GM12878 (cell line): Measurements from ENCODE around the gene AIF1. TPM values are rescaled to one million over a fixed set of nuclear protein-coding genes. Genes with fewer than 3 reads are reported as not detected.

Experiments used
- BCL11A ChIP-seq: IDR thresholded peaks from 2 replicates; pipeline ENCODE4 v1.6.1; 2011; ENCODE audit warnings: low read depth, low read length
- CBFB ChIP-seq: IDR thresholded peaks from 2 replicates; pipeline ENCODE4 v1.6.1; 2016; ENCODE audit warnings: antibody characterized with exemption, low read depth
- CEBPB ChIP-seq, 2 experiments: fragments of 150-350 bp in 1 of 2; IDR thresholded peaks; 2 replicates each; pipeline ENCODE4 v1.6.1; 2012 to 2014; ENCODE audit warnings: low read depth in 2 of 2, low read length in 2 of 2, borderline replicate concordance in 1 of 2, inconsistent platforms in 1 of 2
- CHD2 ChIP-seq: IDR thresholded peaks from 2 replicates; pipeline ENCODE4 v1.6.1; 2011; ENCODE audit warnings: low read depth, low read length, improper control_type of control experiment, borderline replicate concordance
- CHD4 ChIP-seq: fragments of 200-600 bp; sonication (generic); IDR thresholded peaks from 2 replicates; pipeline ENCODE4 v1.6.1; 2016; ENCODE audit warnings: mild to moderate bottlenecking
- ELK1 ChIP-seq: IDR thresholded peaks from 2 replicates; pipeline ENCODE4 v1.6.1; 2012; ENCODE audit warnings: low read depth, low read length, improper control_type of control experiment
- FOXK2 ChIP-seq: fragments of 450-650 bp; IDR thresholded peaks from 2 replicates; pipeline ENCODE4 v1.6.1; 2017; ENCODE audit warnings: mild to moderate bottlenecking, moderate library complexity
- GATAD2B ChIP-seq: fragments of 450-650 bp; conservative IDR thresholded peaks from 2 replicates; pipeline ENCODE4 v1.6.1; 2017; ENCODE audit warnings: low read depth, mild to moderate bottlenecking, moderate library complexity
- HDAC2 ChIP-seq: fragments of 200-600 bp; sonication (generic); IDR thresholded peaks from 2 replicates; pipeline ENCODE4 v1.6.1; 2017
- IKZF2 ChIP-seq, 2 experiments: fragments of 450-650 bp; IDR thresholded peaks; 2 replicates each; pipeline ENCODE4 v1.6.1; 2017; ENCODE audit warnings: mild to moderate bottlenecking in 2 of 2, moderate library complexity in 2 of 2
- LARP7 ChIP-seq: fragments of 450-650 bp; IDR thresholded peaks from 2 replicates; pipeline ENCODE4 v1.6.1; 2017; ENCODE audit warnings: mild to moderate bottlenecking
- MTA2 ChIP-seq: fragments of 450-650 bp; IDR thresholded peaks from 2 replicates; pipeline ENCODE4 v1.6.1; 2016; ENCODE audit warnings: low read depth, mild to moderate bottlenecking, moderate library complexity
- MTA3 ChIP-seq: IDR thresholded peaks from 2 replicates; pipeline ENCODE4 v1.6.1; 2012; ENCODE audit warnings: low read length, inconsistent platforms, borderline replicate concordance
- MXI1 ChIP-seq: fragments of 150-350 bp; IDR thresholded peaks from 2 replicates; pipeline ENCODE4 v1.6.1; 2011; ENCODE audit warnings: low read depth, mild to moderate bottlenecking, inconsistent platforms, low read length, improper control_type of control experiment
- NR2C2 ChIP-seq: IDR thresholded peaks from 2 replicates; pipeline ENCODE4 v1.6.1; 2011; ENCODE audit warnings: borderline replicate concordance, low read depth; ENCODE audit not compliant: control insufficient read depth, insufficient read length
- NRF1 ChIP-seq: conservative IDR thresholded peaks from 2 replicates; pipeline ENCODE4 v1.6.1; 2011; ENCODE audit warnings: mild to moderate bottlenecking, low read depth, low read length, improper control_type of control experiment
- PAX5 ChIP-seq: IDR thresholded peaks from 2 replicates; pipeline ENCODE4 v1.6.1; 2011; ENCODE audit warnings: low read depth, low read length, borderline replicate concordance
- POLR2AphosphoS2 ChIP-seq: IDR thresholded peaks from 2 replicates; pipeline ENCODE4 v1.6.1; 2011; ENCODE audit warnings: low read depth, mild to moderate bottlenecking, low read length, improper control_type of control experiment, moderate library complexity
- RAD21 ChIP-seq: IDR thresholded peaks from 2 replicates; pipeline ENCODE4 v1.6.1; 2011; ENCODE audit warnings: mild to moderate bottlenecking, low read depth, low read length, moderate library complexity; ENCODE audit not compliant: insufficient read depth
- RAD51 ChIP-seq: fragments of 450-650 bp; IDR thresholded peaks from 2 replicates; pipeline ENCODE4 v1.6.1; 2016; ENCODE audit warnings: moderate library complexity, mild to moderate bottlenecking, inconsistent platforms
- SIX5 ChIP-seq: IDR thresholded peaks from 2 replicates; pipeline ENCODE4 v1.6.1; 2011; ENCODE audit warnings: mild to moderate bottlenecking, low read depth, low read length, moderate library complexity; ENCODE audit not compliant: severe bottlenecking
- SMAD5 ChIP-seq: IDR thresholded peaks from 2 replicates; pipeline ENCODE4 v1.6.1; 2016; ENCODE audit warnings: antibody characterized with exemption, low read depth
- SREBF1 ChIP-seq: IDR thresholded peaks from 2 replicates; pipeline ENCODE4 v1.6.1; 2012; ENCODE audit warnings: mild to moderate bottlenecking, low read length
- STAT3 ChIP-seq: IDR thresholded peaks from 2 replicates; pipeline ENCODE4 v1.6.1; 2011; ENCODE audit warnings: low read depth, low read length, improper control_type of control experiment
- SUZ12 ChIP-seq: fragments of 200-600 bp; sonication (generic); IDR thresholded peaks from one replicate; pipeline ENCODE4 v1.6.1; 2018; ENCODE audit warnings: antibody characterized with exemption, mild to moderate bottlenecking; ENCODE audit not compliant: unreplicated experiment
- TARDBP ChIP-seq: IDR thresholded peaks from 2 replicates; pipeline ENCODE4 v1.6.1; 2016; ENCODE audit warnings: borderline replicate concordance
- TBL1XR1 ChIP-seq: IDR thresholded peaks from 2 replicates; pipeline ENCODE4 v1.6.1; 2012; ENCODE audit warnings: low read depth, low read length, improper control_type of control experiment
- ZNF217 ChIP-seq: fragments of 450-650 bp; IDR thresholded peaks from 2 replicates; pipeline ENCODE4 v1.6.1; 2017; ENCODE audit warnings: antibody characterized with exemption, mild to moderate bottlenecking
- ZNF622 ChIP-seq: fragments of 450-650 bp; IDR thresholded peaks from 2 replicates; pipeline ENCODE4 v1.6.1; 2017; ENCODE audit warnings: mild to moderate bottlenecking, inconsistent platforms
- polyA plus RNA-seq, 11 experiments: library from polyadenylated mRNA; depleted of rRNA in 4 of 11; unstranded in 6 of 11; stranded (reverse) in 5 of 11; fragments of >200 nt; fragmentation: Nextera tagmentation in 4 of 11; fragmentation: Illumina TruSeq in 1 of 11; extraction: Ambion mirVana in 4 of 11; extraction: Trizol in 1 of 11; gene quantifications; 1 replicate in 1 of 11; 2 replicates in 10 of 11; pipeline versions ENCODE4 v1.2.1 to v1.2.3, GENCODE V29; 2011 to 2016; ENCODE audit warnings: inconsistent platforms in 2 of 11, missing spikeins in 2 of 11, low read depth in 1 of 11
- total RNA-seq, 4 experiments: library from RNA; depleted of rRNA in 3 of 4; stranded (reverse); fragments of >200 nt in 3 of 4; fragmentation: Illumina TruSeq in 1 of 4; extraction: Trizol in 1 of 4; gene quantifications; 2 replicates each; pipeline versions ENCODE4 v1.2.1 to v1.2.3, GENCODE V29; 2013 to 2021
- TF ChIP-seq, protein P1 (sequence below): IDR thresholded peaks from 2 replicates; pipeline ENCODE4 v1.6.1; 2011; ENCODE audit warnings: low read depth, mild to moderate bottlenecking, low read length, moderate library complexity, borderline replicate concordance; ENCODE audit errors: extremely low read depth
- TF ChIP-seq, protein P2 (sequence below): fragments of 450-650 bp; IDR thresholded peaks from 2 replicates; pipeline ENCODE4 v1.6.1; 2016; ENCODE audit warnings: mild to moderate bottlenecking

Gene AIF1
- total and polyA plus RNA-seq, 10 of the 15 experiments (the other 5 are each of a cell fraction or from before 2014, with no cell fraction given) = 1.9 to 256 (median 134) TPM

DNA sequence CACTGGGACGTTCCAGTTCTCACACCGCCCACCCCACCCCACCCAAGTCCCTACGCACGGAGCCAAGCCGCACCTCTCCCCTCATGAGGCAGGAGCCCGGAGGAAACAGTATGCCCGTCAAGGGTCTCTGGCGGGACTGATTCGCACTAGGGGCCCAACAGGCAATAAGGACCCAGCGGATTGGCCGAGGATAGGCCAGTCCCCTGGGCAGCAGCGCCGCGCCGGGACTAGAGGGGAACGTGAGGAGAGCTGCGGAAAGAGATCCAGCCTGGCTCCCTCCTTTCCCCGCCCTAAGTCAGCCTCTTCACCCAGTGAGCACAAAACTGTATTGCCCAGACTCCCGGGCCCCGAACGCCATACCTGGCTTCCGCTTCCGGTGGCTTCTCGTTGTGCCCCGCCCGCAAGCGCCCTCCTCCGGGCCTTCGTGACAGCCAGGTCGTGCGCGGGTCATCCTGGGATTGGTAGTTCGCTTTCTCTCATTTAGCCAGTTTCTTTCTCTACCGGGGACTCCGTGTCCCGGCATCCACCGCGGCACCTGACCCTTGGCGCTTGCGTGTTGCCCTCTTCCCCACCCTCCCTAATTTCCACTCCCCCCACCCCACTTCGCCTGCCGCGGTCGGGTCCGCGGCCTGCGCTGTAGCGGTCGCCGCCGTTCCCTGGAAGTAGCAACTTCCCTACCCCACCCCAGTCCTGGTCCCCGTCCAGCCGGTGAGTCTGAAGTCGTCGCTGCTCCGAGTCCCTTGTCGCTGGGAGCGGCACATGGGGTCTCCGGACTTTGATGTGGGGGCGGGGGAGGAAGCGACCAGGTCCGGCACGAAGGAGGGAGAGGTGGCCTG lies 50.7 kb downstream of the AIF1 start, which contains the start of gene CSNK2B (continued):
- no peak for TF ChIP-seq CEBPB (IDR thresholded peaks at IDR 0.05; ENCODE audit: borderline replicate concordance in 1 of 2, low read depth in 2 of 2, low read length in 2 of 2)
- no peak for TF ChIP-seq NR2C2
- TF ChIP-seq MTA3 = no peak
- TF ChIP-seq LARP7 = peak; percentile 76
- no peak for TF ChIP-seq FOXK2
- peak; percentile 79 for TF ChIP-seq SREBF1
- TF ChIP-seq POLR2AphosphoS2 = peak; percentile 59; the same call in 1 of the 2 replicates
- TF ChIP-seq MTA2 = peak; percentile 87
- TF ChIP-seq NRF1 = peak; percentile 40
- peak; percentile 27; the same call in 1 of the 2 replicates for TF ChIP-seq GATAD2B
- no peak for TF ChIP-seq HDAC2
- peak in 1 of 2 experiments; percentile 54; a peak in 1 of 4 replicates for TF ChIP-seq IKZF2 (IDR thresholded peaks at IDR 0.05)
- TF ChIP-seq BCL11A = no peak
- no peak for TF ChIP-seq ZNF622
- TF ChIP-seq CBFB = 0 out of 2 replicates have a peak, but pooled peaks have one; percentile 8
- peak; percentile 37 for TF ChIP-seq MXI1
- TF ChIP-seq, protein P1, sequence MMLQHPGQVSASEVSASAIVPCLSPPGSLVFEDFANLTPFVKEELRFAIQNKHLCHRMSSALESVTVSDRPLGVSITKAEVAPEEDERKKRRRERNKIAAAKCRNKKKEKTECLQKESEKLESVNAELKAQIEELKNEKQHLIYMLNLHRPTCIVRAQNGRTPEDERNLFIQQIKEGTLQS = peak; percentile 54; the same call in 1 of the 2 replicates
- no peak for TF ChIP-seq RAD21
- 0 out of 2 replicates have a peak, but pooled peaks have one; percentile 61 for TF ChIP-seq SMAD5
- TF ChIP-seq ZNF217 = no peak
- TF ChIP-seq RAD51 = peak; percentile 70
- no peak; the same call in 1 of the 2 replicates for TF ChIP-seq TBL1XR1
- TF ChIP-seq STAT3 = no peak
- TF ChIP-seq SUZ12 = no peak
- TF ChIP-seq PAX5 = no peak
- TF ChIP-seq, protein P2, sequence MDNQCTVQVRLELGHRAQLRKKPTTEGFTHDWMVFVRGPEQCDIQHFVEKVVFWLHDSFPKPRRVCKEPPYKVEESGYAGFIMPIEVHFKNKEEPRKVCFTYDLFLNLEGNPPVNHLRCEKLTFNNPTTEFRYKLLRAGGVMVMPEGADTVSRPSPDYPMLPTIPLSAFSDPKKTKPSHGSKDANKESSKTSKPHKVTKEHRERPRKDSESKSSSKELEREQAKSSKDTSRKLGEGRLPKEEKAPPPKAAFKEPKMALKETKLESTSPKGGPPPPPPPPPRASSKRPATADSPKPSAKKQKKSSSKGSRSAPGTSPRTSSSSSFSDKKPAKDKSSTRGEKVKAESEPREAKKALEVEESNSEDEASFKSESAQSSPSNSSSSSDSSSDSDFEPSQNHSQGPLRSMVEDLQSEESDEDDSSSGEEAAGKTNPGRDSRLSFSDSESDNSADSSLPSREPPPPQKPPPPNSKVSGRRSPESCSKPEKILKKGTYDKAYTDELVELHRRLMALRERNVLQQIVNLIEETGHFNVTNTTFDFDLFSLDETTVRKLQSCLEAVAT = 0 out of 2 replicates have a peak, but pooled peaks have one; percentile 13
- TF ChIP-seq SIX5 = peak; percentile 93
- no peak for TF ChIP-seq CHD4
- 0 out of 2 replicates have a peak, but pooled peaks have one; percentile 16 for TF ChIP-seq CHD2
- peak; percentile 78 for TF ChIP-seq ELK1
- TF ChIP-seq TARDBP = peak; percentile 17; the same call in 1 of the 2 replicates
